Measurements from ENCODE around the gene CCNO. TPM values are rescaled to one million over a fixed set of nuclear protein-coding genes. Genes with fewer than 3 reads are reported as not detected.

The CCNO gene
- total RNA-seq, 1 experiment from 2014 or later: 0.24 TPM

DNA sequence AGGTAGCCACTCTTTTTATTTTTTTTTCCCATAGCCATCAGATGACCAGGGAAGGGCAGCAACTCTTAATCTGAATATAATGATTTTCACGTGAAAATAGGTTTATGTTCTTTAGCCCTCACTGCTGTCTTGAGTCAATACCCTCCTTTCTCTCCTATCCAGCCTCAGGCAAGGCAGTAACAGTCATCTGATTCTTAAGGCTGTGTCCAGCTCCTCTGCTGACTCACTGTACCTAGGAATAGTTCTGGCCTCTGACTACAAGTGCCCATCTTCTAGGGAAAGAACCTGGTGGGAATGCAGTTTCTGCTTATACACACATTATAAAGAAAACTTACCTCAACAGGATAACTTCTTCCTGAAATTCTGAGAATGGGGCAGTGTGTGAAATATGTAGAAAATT lies 43.4 kb upstream of the CCNO start (continued):
- TF ChIP-seq, protein P1, sequence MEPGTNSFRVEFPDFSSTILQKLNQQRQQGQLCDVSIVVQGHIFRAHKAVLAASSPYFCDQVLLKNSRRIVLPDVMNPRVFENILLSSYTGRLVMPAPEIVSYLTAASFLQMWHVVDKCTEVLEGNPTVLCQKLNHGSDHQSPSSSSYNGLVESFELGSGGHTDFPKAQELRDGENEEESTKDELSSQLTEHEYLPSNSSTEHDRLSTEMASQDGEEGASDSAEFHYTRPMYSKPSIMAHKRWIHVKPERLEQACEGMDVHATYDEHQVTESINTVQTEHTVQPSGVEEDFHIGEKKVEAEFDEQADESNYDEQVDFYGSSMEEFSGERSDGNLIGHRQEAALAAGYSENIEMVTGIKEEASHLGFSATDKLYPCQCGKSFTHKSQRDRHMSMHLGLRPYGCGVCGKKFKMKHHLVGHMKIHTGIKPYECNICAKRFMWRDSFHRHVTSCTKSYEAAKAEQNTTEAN (CRISPR knock-in tag; IDR thresholded peaks at IDR 0.05): no peak
- TF ChIP-seq MXD4 (CRISPR knock-in tag; IDR thresholded peaks at IDR 0.05; ENCODE audit: borderline replicate concordance) (no peak), ZNF396 (CRISPR knock-in tag; IDR thresholded peaks at IDR 0.05; ENCODE audit: borderline replicate concordance) (no peak), NFE2L1 (CRISPR knock-in tag; IDR thresholded peaks at IDR 0.05) (no peak)
- TF ChIP-seq, protein P2, sequence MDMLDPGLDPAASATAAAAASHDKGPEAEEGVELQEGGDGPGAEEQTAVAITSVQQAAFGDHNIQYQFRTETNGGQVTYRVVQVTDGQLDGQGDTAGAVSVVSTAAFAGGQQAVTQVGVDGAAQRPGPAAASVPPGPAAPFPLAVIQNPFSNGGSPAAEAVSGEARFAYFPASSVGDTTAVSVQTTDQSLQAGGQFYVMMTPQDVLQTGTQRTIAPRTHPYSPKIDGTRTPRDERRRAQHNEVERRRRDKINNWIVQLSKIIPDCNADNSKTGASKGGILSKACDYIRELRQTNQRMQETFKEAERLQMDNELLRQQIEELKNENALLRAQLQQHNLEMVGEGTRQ (CRISPR knock-in tag; IDR thresholded peaks at IDR 0.05): no peak
- TF ChIP-seq, protein P3, sequence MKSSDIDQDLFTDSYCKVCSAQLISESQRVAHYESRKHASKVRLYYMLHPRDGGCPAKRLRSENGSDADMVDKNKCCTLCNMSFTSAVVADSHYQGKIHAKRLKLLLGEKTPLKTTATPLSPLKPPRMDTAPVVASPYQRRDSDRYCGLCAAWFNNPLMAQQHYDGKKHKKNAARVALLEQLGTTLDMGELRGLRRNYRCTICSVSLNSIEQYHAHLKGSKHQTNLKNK (CRISPR knock-in tag; IDR thresholded peaks at IDR 0.05): no peak

DNA sequence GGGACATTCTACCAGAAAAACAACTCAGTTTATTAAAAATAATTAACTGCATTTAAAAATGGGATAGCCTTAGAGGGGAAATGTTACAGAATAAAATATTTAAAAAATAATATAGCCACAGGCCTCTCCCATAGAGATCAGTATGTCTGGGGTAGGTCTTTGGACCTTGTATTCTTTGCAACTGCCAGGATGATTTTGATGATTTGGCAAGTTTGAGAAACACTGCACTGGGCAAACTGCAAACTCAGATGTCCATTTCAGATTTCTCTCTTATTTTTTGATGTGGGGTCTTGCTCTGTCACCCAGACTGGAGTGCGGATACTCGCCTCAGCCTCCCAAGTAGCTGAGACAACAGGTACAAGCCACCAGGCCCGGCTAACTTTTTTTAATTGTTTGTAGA lies 24.9 kb upstream of the CCNO start:
- no peak overlapping the region for H3K27ac Mint-ChIP-seq
- peaks cover 13% of the 10 kb centered on the region for H3K36me3 Mint-ChIP-seq
- peaks cover 9% of the 10 kb centered on the region; the same call in 1 of the 2 replicates for H3K4me1 Mint-ChIP-seq
- ATAC-seq (no peak), DNase-seq (ENCODE audit: low spot score) (no peak)
- no peaks in the 10 kb centered on the region for H3K27me3 Mint-ChIP-seq (ENCODE audit: low read depth)
- POLR2A ChIA-PET: no interaction called here
- CTCF ChIA-PET: no interaction called here
- H3K4me3 Mint-ChIP-seq: no peak overlapping the region
- no peaks in the 10 kb centered on the region for H3K9me3 Mint-ChIP-seq
- TF ChIP-seq NR3C1 (CRISPR knock-in tag; conservative IDR thresholded peaks at IDR 0.05; ENCODE audit: low read depth) (no peak), SMAD4 (CRISPR knock-in tag; IDR thresholded peaks at IDR 0.05) (no peak), ZNF263 (CRISPR knock-in tag; IDR thresholded peaks at IDR 0.05; ENCODE audit: low read depth) (no peak), RELA (CRISPR knock-in tag; IDR thresholded peaks at IDR 0.05; ENCODE audit: borderline replicate concordance) (no peak), GABPB1 (CRISPR knock-in tag; IDR thresholded peaks at IDR 0.05) (no peak), ZNF671 (CRISPR knock-in tag; IDR thresholded peaks at IDR 0.05) (no peak), MXD4 (CRISPR knock-in tag; IDR thresholded peaks at IDR 0.05; ENCODE audit: borderline replicate concordance) (no peak), FOXP1 (CRISPR knock-in tag; IDR thresholded peaks at IDR 0.05; ENCODE audit: borderline replicate concordance) (no peak), FOXK1 (CRISPR knock-in tag; IDR thresholded peaks at IDR 0.05) (no peak), JAZF1 (CRISPR knock-in tag; IDR thresholded peaks at IDR 0.05) (no peak), GRHL2 (CRISPR knock-in tag; IDR thresholded peaks at IDR 0.05; ENCODE audit: insufficient replicate concordance, severe bottlenecking) (no peak)
- TF ChIP-seq, protein P4, sequence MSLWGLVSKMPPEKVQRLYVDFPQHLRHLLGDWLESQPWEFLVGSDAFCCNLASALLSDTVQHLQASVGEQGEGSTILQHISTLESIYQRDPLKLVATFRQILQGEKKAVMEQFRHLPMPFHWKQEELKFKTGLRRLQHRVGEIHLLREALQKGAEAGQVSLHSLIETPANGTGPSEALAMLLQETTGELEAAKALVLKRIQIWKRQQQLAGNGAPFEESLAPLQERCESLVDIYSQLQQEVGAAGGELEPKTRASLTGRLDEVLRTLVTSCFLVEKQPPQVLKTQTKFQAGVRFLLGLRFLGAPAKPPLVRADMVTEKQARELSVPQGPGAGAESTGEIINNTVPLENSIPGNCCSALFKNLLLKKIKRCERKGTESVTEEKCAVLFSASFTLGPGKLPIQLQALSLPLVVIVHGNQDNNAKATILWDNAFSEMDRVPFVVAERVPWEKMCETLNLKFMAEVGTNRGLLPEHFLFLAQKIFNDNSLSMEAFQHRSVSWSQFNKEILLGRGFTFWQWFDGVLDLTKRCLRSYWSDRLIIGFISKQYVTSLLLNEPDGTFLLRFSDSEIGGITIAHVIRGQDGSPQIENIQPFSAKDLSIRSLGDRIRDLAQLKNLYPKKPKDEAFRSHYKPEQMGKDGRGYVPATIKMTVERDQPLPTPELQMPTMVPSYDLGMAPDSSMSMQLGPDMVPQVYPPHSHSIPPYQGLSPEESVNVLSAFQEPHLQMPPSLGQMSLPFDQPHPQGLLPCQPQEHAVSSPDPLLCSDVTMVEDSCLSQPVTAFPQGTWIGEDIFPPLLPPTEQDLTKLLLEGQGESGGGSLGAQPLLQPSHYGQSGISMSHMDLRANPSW (CRISPR knock-in tag; conservative IDR thresholded peaks at IDR 0.05; ENCODE audit: low read depth): no peak
- TF ChIP-seq, protein P5, sequence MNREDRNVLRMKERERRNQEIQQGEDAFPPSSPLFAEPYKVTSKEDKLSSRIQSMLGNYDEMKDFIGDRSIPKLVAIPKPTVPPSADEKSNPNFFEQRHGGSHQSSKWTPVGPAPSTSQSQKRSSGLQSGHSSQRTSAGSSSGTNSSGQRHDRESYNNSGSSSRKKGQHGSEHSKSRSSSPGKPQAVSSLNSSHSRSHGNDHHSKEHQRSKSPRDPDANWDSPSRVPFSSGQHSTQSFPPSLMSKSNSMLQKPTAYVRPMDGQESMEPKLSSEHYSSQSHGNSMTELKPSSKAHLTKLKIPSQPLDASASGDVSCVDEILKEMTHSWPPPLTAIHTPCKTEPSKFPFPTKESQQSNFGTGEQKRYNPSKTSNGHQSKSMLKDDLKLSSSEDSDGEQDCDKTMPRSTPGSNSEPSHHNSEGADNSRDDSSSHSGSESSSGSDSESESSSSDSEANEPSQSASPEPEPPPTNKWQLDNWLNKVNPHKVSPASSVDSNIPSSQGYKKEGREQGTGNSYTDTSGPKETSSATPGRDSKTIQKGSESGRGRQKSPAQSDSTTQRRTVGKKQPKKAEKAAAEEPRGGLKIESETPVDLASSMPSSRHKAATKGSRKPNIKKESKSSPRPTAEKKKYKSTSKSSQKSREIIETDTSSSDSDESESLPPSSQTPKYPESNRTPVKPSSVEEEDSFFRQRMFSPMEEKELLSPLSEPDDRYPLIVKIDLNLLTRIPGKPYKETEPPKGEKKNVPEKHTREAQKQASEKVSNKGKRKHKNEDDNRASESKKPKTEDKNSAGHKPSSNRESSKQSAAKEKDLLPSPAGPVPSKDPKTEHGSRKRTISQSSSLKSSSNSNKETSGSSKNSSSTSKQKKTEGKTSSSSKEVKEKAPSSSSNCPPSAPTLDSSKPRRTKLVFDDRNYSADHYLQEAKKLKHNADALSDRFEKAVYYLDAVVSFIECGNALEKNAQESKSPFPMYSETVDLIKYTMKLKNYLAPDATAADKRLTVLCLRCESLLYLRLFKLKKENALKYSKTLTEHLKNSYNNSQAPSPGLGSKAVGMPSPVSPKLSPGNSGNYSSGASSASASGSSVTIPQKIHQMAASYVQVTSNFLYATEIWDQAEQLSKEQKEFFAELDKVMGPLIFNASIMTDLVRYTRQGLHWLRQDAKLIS (CRISPR knock-in tag; IDR thresholded peaks at IDR 0.05; ENCODE audit: borderline replicate concordance): no peak
- TF ChIP-seq, protein P6, sequence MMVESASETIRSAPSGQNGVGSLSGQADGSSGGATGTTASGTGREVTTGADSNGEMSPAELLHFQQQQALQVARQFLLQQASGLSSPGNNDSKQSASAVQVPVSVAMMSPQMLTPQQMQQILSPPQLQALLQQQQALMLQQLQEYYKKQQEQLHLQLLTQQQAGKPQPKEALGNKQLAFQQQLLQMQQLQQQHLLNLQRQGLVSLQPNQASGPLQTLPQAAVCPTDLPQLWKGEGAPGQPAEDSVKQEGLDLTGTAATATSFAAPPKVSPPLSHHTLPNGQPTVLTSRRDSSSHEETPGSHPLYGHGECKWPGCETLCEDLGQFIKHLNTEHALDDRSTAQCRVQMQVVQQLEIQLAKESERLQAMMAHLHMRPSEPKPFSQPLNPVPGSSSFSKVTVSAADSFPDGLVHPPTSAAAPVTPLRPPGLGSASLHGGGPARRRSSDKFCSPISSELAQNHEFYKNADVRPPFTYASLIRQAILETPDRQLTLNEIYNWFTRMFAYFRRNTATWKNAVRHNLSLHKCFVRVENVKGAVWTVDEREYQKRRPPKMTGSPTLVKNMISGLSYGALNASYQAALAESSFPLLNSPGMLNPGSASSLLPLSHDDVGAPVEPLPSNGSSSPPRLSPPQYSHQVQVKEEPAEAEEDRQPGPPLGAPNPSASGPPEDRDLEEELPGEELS (CRISPR knock-in tag; IDR thresholded peaks at IDR 0.05): no peak
- TF ChIP-seq, protein P7, sequence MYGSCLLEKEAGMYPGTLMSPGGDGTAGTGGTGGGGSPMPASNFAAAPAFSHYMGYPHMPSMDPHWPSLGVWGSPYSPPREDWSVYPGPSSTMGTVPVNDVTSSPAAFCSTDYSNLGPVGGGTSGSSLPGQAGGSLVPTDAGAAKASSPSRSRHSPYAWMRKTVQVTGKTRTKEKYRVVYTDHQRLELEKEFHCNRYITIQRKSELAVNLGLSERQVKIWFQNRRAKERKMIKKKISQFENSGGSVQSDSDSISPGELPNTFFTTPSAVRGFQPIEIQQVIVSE (CRISPR knock-in tag; IDR thresholded peaks at IDR 0.05; ENCODE audit: borderline replicate concordance): no peak
- TF ChIP-seq, protein P8, sequence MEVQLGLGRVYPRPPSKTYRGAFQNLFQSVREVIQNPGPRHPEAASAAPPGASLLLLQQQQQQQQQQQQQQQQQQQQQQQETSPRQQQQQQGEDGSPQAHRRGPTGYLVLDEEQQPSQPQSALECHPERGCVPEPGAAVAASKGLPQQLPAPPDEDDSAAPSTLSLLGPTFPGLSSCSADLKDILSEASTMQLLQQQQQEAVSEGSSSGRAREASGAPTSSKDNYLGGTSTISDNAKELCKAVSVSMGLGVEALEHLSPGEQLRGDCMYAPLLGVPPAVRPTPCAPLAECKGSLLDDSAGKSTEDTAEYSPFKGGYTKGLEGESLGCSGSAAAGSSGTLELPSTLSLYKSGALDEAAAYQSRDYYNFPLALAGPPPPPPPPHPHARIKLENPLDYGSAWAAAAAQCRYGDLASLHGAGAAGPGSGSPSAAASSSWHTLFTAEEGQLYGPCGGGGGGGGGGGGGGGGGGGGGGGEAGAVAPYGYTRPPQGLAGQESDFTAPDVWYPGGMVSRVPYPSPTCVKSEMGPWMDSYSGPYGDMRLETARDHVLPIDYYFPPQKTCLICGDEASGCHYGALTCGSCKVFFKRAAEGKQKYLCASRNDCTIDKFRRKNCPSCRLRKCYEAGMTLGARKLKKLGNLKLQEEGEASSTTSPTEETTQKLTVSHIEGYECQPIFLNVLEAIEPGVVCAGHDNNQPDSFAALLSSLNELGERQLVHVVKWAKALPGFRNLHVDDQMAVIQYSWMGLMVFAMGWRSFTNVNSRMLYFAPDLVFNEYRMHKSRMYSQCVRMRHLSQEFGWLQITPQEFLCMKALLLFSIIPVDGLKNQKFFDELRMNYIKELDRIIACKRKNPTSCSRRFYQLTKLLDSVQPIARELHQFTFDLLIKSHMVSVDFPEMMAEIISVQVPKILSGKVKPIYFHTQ (CRISPR knock-in tag; IDR thresholded peaks at IDR 0.05): no peak
